Measurements from ENCODE around the gene HIRIP3.
A peak's percentile ranks its signal among the peaks of the same experiment; 100 is the strongest.

Gene HIRIP3

GRCh38 chr16:30030011-30030685 lies 34.7 kb upstream of the HIRIP3 start:
- DNase-seq: no peak
- no peaks in the 10 kb centered on the region for H3K4me1 ChIP-seq (ENCODE audit: control insufficient read depth in 1 of 2, insufficient read depth in 2 of 2, low read length in 2 of 2)
- H3K27ac ChIP-seq (ENCODE audit: low read depth, low read length): no peak overlapping the region
- no peak overlapping the region for H2BK12ac ChIP-seq (ENCODE audit: low read length)
- H3K36me3 ChIP-seq (ENCODE audit: control insufficient read depth in 1 of 2, insufficient read depth in 2 of 2, low read length in 2 of 2): no peaks in the 10 kb centered on the region
- H3K9me3 ChIP-seq (ENCODE audit: insufficient read depth, low read depth, low read length): peaks cover 2% of the 10 kb centered on the region
- peaks cover 25% of the 10 kb centered on the region for H3K27me3 ChIP-seq (ENCODE audit: insufficient read depth, low read length)
- no peak overlapping the region for H4K8ac ChIP-seq (ENCODE audit: low read depth, low read length)
- H3K79me2 ChIP-seq (ENCODE audit: control insufficient read depth, insufficient read depth, low read length, poor library complexity): no peaks in the 10 kb centered on the region
- H2AFZ ChIP-seq (ENCODE audit: insufficient read depth, low read length, poor library complexity): no peak overlapping the region
- no peak overlapping the region for H3K14ac ChIP-seq (ENCODE audit: low read length)
- no peak overlapping the region for H3K4ac ChIP-seq (ENCODE audit: low read depth, low read length)
- WGBS (ENCODE audit: extremely low coverage, insufficient coverage, insufficient read length): no CpG with 5 or more reads among the region's 23 CpGs
- no peak overlapping the region for H3K4me3 ChIP-seq (ENCODE audit: low read depth, low read length)
- H3K4me2 ChIP-seq (ENCODE audit: low read length): no peak overlapping the region
- H4K91ac ChIP-seq (ENCODE audit: low read depth, low read length): no peak overlapping the region
- no peak overlapping the region for H4K12ac ChIP-seq (ENCODE audit: low read depth, low read length)
- no peak overlapping the region for H3K18ac ChIP-seq (ENCODE audit: low read length)
- no peak overlapping the region for H2BK5ac ChIP-seq (ENCODE audit: low read depth, low read length, poor library complexity)
- H3K79me1 ChIP-seq (ENCODE audit: low read length): no peaks in the 10 kb centered on the region
- no peak overlapping the region for H3K9ac ChIP-seq (ENCODE audit: low read length)
- H2BK120ac ChIP-seq (ENCODE audit: insufficient read depth, low read length, poor library complexity): no peak overlapping the region
- H2AK5ac ChIP-seq (ENCODE audit: low read length): no peak overlapping the region
- H3K23ac ChIP-seq (ENCODE audit: low read length): no peak overlapping the region

GRCh38 chr16:30028438-30029076 lies 33.1 kb upstream of the HIRIP3 start:
- Histone ChIP-seq H3K27ac (ENCODE audit: low read depth, low read length) (no peak overlapping the region), H3K27me3 (ENCODE audit: insufficient read depth, low read length) (peaks cover 25% of the 10 kb centered on the region), H3K4me2 (ENCODE audit: low read length) (no peak overlapping the region), H3K4me3 (ENCODE audit: low read depth, low read length) (no peak overlapping the region), H2BK12ac (ENCODE audit: low read length) (no peak overlapping the region), H3K23ac (ENCODE audit: low read length) (no peak overlapping the region), H3K14ac (ENCODE audit: low read length) (no peak overlapping the region), H2AFZ (ENCODE audit: insufficient read depth, low read length, poor library complexity) (no peak overlapping the region), H3K4me1 (ENCODE audit: control insufficient read depth in 1 of 2, insufficient read depth in 2 of 2, low read length in 2 of 2) (no peaks in the 10 kb centered on the region), H4K12ac (ENCODE audit: low read depth, low read length) (no peak overlapping the region), H3K36me3 (ENCODE audit: control insufficient read depth in 1 of 2, insufficient read depth in 2 of 2, low read length in 2 of 2) (no peaks in the 10 kb centered on the region), H4K8ac (ENCODE audit: low read depth, low read length) (no peak overlapping the region), H3K79me2 (ENCODE audit: control insufficient read depth, insufficient read depth, low read length, poor library complexity) (no peaks in the 10 kb centered on the region), H3K79me1 (ENCODE audit: low read length) (no peaks in the 10 kb centered on the region), H3K18ac (ENCODE audit: low read length) (no peak overlapping the region), H3K9ac (ENCODE audit: low read length) (no peak overlapping the region), H3K9me3 (ENCODE audit: insufficient read depth, low read depth, low read length) (peaks cover 2% of the 10 kb centered on the region), H2BK120ac (ENCODE audit: insufficient read depth, low read length, poor library complexity) (no peak overlapping the region), H4K91ac (ENCODE audit: low read depth, low read length) (no peak overlapping the region), H3K4ac (ENCODE audit: low read depth, low read length) (no peak overlapping the region), H2AK5ac (ENCODE audit: low read length) (no peak overlapping the region), H2BK5ac (ENCODE audit: low read depth, low read length, poor library complexity) (no peak overlapping the region)
- WGBS (ENCODE audit: extremely low coverage, insufficient coverage, insufficient read length): no CpG with 5 or more reads among the region's 18 CpGs
- DNase-seq: peak in 1 of 2 donors; percentile 50

- H3K23ac ChIP-seq (ENCODE audit: low read length): no peak overlapping the region
- H3K4me3 ChIP-seq (ENCODE audit: low read depth, low read length): no peak overlapping the region
- no peak overlapping the region for H3K27ac ChIP-seq (ENCODE audit: low read depth, low read length)
- no peak overlapping the region for H2BK5ac ChIP-seq (ENCODE audit: low read depth, low read length, poor library complexity)
- no peak overlapping the region for H2BK120ac ChIP-seq (ENCODE audit: insufficient read depth, low read length, poor library complexity)
- no peak overlapping the region for H2AK5ac ChIP-seq (ENCODE audit: low read length)
- no peak overlapping the region for H4K91ac ChIP-seq (ENCODE audit: low read depth, low read length)
- no peaks in the 10 kb centered on the region for H3K79me1 ChIP-seq (ENCODE audit: low read length)
- no peak overlapping the region for H3K9ac ChIP-seq (ENCODE audit: low read length)
- no peak overlapping the region for H4K12ac ChIP-seq (ENCODE audit: low read depth, low read length)
- peaks cover 25% of the 10 kb centered on the region for H3K27me3 ChIP-seq (ENCODE audit: insufficient read depth, low read length)
- DNase-seq: no peak
- no peak overlapping the region for H2BK12ac ChIP-seq (ENCODE audit: low read length)
- H3K4me2 ChIP-seq (ENCODE audit: low read length): no peak overlapping the region
- no CpG with 5 or more reads among the region's 13 CpGs for WGBS (ENCODE audit: extremely low coverage, insufficient coverage, insufficient read length)
- peaks cover 2% of the 10 kb centered on the region for H3K9me3 ChIP-seq (ENCODE audit: insufficient read depth, low read depth, low read length)
- no peak overlapping the region for H3K14ac ChIP-seq (ENCODE audit: low read length)
- no peak overlapping the region for H3K18ac ChIP-seq (ENCODE audit: low read length)
- H2AFZ ChIP-seq (ENCODE audit: insufficient read depth, low read length, poor library complexity): no peak overlapping the region
- H3K4ac ChIP-seq (ENCODE audit: low read depth, low read length): no peak overlapping the region
- H3K4me1 ChIP-seq (ENCODE audit: control insufficient read depth in 1 of 2, insufficient read depth in 2 of 2, low read length in 2 of 2): no peaks in the 10 kb centered on the region
- H3K79me2 ChIP-seq (ENCODE audit: control insufficient read depth, insufficient read depth, low read length, poor library complexity): no peaks in the 10 kb centered on the region
- H4K8ac ChIP-seq (ENCODE audit: low read depth, low read length): no peak overlapping the region
- H3K36me3 ChIP-seq (ENCODE audit: control insufficient read depth in 1 of 2, insufficient read depth in 2 of 2, low read length in 2 of 2): no peaks in the 10 kb centered on the region
Measured at GRCh38 chr16:30027588-30028437, 32.4 kb upstream of the HIRIP3 start.

DNA sequence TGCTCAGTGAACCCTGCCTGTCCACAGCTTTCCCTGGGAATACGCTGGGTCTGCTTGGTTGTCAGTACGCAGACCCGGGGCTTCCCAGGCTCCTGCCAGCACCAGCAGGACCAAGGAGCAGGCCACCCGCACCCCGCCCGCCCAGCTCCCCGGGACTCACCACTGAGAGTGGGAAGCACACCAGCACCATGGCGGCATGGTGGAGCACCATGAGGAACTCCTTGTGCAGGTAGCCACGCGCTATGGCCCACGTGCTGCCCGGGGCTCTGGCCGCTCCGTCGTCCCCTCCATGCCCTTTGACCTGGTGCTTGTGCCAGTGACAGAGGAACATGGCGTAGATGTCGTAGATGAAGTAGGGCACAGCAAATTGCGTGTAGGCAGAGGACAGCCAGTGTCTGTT lies 31.0 kb upstream of the HIRIP3 start:
- no peak overlapping the region for H3K14ac ChIP-seq (ENCODE audit: low read length)
- H3K27me3 ChIP-seq (ENCODE audit: insufficient read depth, low read length): peaks cover 19% of the 10 kb centered on the region
- H3K4ac ChIP-seq (ENCODE audit: low read depth, low read length): no peak overlapping the region
- H3K4me1 ChIP-seq (ENCODE audit: control insufficient read depth in 1 of 2, insufficient read depth in 2 of 2, low read length in 2 of 2): no peaks in the 10 kb centered on the region
- WGBS (ENCODE audit: extremely low coverage, insufficient coverage, insufficient read length): no CpG with 5 or more reads among the region's 18 CpGs
- H3K79me2 ChIP-seq (ENCODE audit: control insufficient read depth, insufficient read depth, low read length, poor library complexity): no peaks in the 10 kb centered on the region
- H3K18ac ChIP-seq (ENCODE audit: low read length): no peak overlapping the region
- H3K23ac ChIP-seq (ENCODE audit: low read length): no peak overlapping the region
- H3K79me1 ChIP-seq (ENCODE audit: low read length): no peaks in the 10 kb centered on the region
- no peak overlapping the region for H3K4me3 ChIP-seq (ENCODE audit: low read depth, low read length)
- no peak overlapping the region for H3K4me2 ChIP-seq (ENCODE audit: low read length)
- H2BK120ac ChIP-seq (ENCODE audit: insufficient read depth, low read length, poor library complexity): no peak overlapping the region
- no peak for DNase-seq
- H4K8ac ChIP-seq (ENCODE audit: low read depth, low read length): no peak overlapping the region
- H3K36me3 ChIP-seq (ENCODE audit: control insufficient read depth in 1 of 2, insufficient read depth in 2 of 2, low read length in 2 of 2): no peaks in the 10 kb centered on the region
- H3K9ac ChIP-seq (ENCODE audit: low read length): no peak overlapping the region
- no peak overlapping the region for H2BK12ac ChIP-seq (ENCODE audit: low read length)
- H3K27ac ChIP-seq (ENCODE audit: low read depth, low read length): no peak overlapping the region
- no peak overlapping the region for H2AK5ac ChIP-seq (ENCODE audit: low read length)
- no peak overlapping the region for H4K91ac ChIP-seq (ENCODE audit: low read depth, low read length)
- peaks cover 2% of the 10 kb centered on the region for H3K9me3 ChIP-seq (ENCODE audit: insufficient read depth, low read depth, low read length)
- H2BK5ac ChIP-seq (ENCODE audit: low read depth, low read length, poor library complexity): no peak overlapping the region
- no peak overlapping the region for H4K12ac ChIP-seq (ENCODE audit: low read depth, low read length)
- no peak overlapping the region for H2AFZ ChIP-seq (ENCODE audit: insufficient read depth, low read length, poor library complexity)
